HEK293T (cell line): ENCODE measurements around the gene CAPN15.
"Not testable (repeated sequence)": the region's sequence is repeated elsewhere in the genome, so short reads cannot be mapped to it uniquely, and the experiment has no call there.

Experiments used
- CTCF ChIA-PET: fragments of 350-600 bp; formaldehyde crosslinking; extraction: SDS; loops from one replicate; lab custom pipeline; 2021; ENCODE audit warnings: antibody characterized with exemption, inconsistent platforms; lab: Yijun Ruan, JAX
- POLR2A ChIA-PET: fragments of 350-600 bp; formaldehyde crosslinking; extraction: SDS; loops from one replicate; lab custom pipeline; 2020; ENCODE audit warnings: antibody characterized with exemption, inconsistent platforms; lab: Yijun Ruan, JAX
- DNase-seq: peaks from one replicate; pipeline ENCODE4 v3.0.0; 2012; ENCODE audit warnings: mixed read lengths; ENCODE audit errors: extremely low spot score
- ARNT ChIP-seq: fragments of 450-650 bp; IDR thresholded peaks from 2 replicates; pipeline ENCODE4 v1.6.1; 2017; ENCODE audit warnings: mild to moderate bottlenecking
- BHLHE40 ChIP-seq: fragments of 450-650 bp; IDR thresholded peaks from 2 replicates; pipeline ENCODE4 v1.6.1; 2016; ENCODE audit warnings: mild to moderate bottlenecking, moderate library complexity, borderline replicate concordance
- CTBP1 ChIP-seq: fragments of 450-650 bp; IDR thresholded peaks from 2 replicates; pipeline ENCODE4 v1.6.1; 2016; ENCODE audit warnings: borderline replicate concordance
- ELF4 ChIP-seq: fragments of 450-650 bp; IDR thresholded peaks from 2 replicates; pipeline ENCODE4 v1.6.1; 2017; ENCODE audit warnings: antibody characterized with exemption
- FOXA1 ChIP-seq: fragments of 450-650 bp; IDR thresholded peaks from 2 replicates; pipeline ENCODE4 v1.6.1; 2016; ENCODE audit warnings: mild to moderate bottlenecking
- FOXK2 ChIP-seq: fragments of 450-650 bp; IDR thresholded peaks from 2 replicates; pipeline ENCODE4 v1.6.1; 2016; ENCODE audit warnings: mild to moderate bottlenecking
- FOXM1 ChIP-seq: fragments of 450-650 bp; IDR thresholded peaks from 2 replicates; pipeline ENCODE4 v1.6.1; 2017; ENCODE audit warnings: mild to moderate bottlenecking, borderline replicate concordance
- HDGF ChIP-seq: fragments of 450-650 bp; IDR thresholded peaks from 2 replicates; pipeline ENCODE4 v1.6.1; 2017; ENCODE audit warnings: antibody characterized with exemption, borderline replicate concordance
- L3MBTL2 ChIP-seq: fragments of 450-650 bp; conservative IDR thresholded peaks from 2 replicates; pipeline ENCODE4 v1.6.1; 2016; ENCODE audit warnings: mild to moderate bottlenecking
- LEF1 ChIP-seq: fragments of 450-650 bp; IDR thresholded peaks from 2 replicates; pipeline ENCODE4 v1.6.1; 2017; ENCODE audit warnings: mild to moderate bottlenecking, borderline replicate concordance
- NFRKB ChIP-seq: fragments of 450-650 bp; IDR thresholded peaks from 2 replicates; pipeline ENCODE4 v1.6.1; 2016; ENCODE audit warnings: mild to moderate bottlenecking, moderate library complexity
- PKNOX1 ChIP-seq: fragments of 450-650 bp; IDR thresholded peaks from 2 replicates; pipeline ENCODE4 v1.6.1; 2016
- SP1 ChIP-seq: fragments of 450-650 bp; IDR thresholded peaks from 2 replicates; pipeline ENCODE4 v1.6.1; 2017
- SUZ12 ChIP-seq: fragments of 450-650 bp; IDR thresholded peaks from 2 replicates; pipeline ENCODE4 v1.6.1; 2016; ENCODE audit warnings: mild to moderate bottlenecking
- TARDBP ChIP-seq: fragments of 450-650 bp; IDR thresholded peaks from 2 replicates; pipeline ENCODE4 v1.6.1; 2016
- ZNF384 ChIP-seq: fragments of 450-650 bp; IDR thresholded peaks from 2 replicates; pipeline ENCODE4 v1.6.1; 2016

The CAPN15 gene

DNA sequence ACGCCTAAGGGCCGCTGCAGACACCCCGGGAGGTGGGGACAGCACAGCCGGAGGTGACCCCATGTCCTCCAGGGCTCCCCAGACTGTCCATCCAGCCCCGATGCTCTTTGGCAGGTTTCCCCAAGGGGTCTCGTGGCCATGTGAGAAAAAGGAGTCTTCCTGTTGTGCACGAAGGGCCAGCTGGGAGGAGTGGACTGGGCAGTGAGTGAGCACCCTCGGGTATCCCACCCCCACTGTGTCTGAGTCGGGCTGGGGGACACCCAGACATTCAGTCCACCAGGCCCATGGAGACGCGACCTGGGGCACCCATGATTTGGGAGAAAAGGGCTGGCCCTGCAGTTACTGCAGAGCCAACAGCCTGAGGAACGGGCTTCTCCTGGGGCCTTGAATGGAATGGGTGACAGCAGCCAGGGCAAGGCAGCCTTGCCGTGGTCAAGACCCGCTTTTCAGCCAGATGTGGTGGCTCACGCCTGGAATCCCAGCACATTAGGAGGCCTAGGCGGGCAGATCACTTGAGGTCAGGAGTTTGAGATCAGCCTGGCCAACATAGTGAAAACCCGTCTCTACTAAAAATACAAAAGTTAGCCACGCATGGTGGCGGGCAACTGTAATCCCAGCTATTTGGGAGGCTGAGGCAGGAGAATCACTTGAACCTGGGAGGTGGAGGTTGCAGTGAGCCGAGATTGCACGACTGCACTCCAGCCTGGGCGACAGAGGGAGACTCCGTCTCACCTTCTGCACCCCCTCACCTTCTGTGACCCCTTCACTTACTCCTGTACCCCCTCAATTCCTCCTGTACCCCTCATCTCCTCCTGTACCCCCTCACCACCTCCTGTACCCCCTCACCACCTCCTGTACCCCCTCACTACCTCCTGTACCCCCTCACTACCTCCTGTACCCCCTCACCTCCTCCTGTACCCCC lies 24.1 kb upstream of the CAPN15 start:
- ChIA-PET POLR2A (no interaction called here), CTCF (no interaction called here)
- DNase-seq: no peak
- TF ChIP-seq BHLHE40 (no peak), FOXA1 (no peak), CTBP1 (no peak), ZNF384 (no peak), NFRKB (no peak), ARNT (no peak), TARDBP (no peak), LEF1 (no peak), FOXM1 (no peak), SUZ12 (no peak), SP1 (no peak), FOXK2 (no peak), PKNOX1 (no peak)

DNA sequence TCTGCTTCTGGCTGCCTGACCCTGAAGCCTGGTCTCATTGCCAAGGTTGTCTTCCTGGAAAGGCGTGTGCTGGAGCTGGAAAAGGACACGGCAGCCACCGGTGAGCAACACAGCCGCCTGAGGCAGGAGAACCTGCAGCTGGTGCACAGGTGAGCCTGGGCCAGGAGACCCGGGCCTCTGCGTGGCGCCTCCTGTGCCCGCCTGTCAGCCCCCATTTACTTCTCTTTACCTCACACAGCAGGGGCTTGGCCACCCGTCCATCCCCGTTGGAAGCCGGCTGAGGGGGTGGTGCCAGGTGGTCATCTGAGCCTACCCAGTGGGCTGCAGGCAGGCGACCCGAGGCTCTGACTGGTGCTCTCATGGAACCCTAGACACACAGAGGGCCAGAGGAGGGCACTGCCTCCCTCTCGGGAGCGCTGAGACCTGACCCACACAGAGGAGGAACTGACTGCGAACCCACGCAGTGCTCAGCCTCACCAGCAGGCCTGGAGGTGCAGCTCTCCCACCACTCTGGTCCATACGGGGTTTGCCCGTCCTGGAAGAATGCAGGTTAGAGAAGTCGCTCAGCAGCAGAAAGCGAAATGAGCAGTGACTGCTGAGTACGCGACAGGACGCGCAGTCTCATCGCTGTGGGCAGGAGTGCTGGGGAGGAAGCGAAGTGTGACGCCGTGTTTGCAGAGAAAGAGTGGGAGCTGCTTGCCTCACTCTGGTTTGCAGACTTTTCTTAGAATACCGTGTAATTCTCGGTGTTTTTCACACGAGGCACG lies 21.9 kb upstream of the CAPN15 start:
- POLR2A ChIA-PET: no interaction called here
- CTCF ChIA-PET: no interaction called here
- TF ChIP-seq SP1 (no peak), NFRKB (no peak), LEF1 (no peak), ARNT (no peak), TARDBP (no peak), ZNF384 (no peak), SUZ12 (no peak), FOXA1 (no peak), PKNOX1 (no peak), BHLHE40 (no peak), FOXK2 (no peak), L3MBTL2 (no peak), HDGF (no peak), FOXM1 (no peak), ELF4 (no peak), CTBP1 (no peak)
- DNase-seq: no peak

DNA sequence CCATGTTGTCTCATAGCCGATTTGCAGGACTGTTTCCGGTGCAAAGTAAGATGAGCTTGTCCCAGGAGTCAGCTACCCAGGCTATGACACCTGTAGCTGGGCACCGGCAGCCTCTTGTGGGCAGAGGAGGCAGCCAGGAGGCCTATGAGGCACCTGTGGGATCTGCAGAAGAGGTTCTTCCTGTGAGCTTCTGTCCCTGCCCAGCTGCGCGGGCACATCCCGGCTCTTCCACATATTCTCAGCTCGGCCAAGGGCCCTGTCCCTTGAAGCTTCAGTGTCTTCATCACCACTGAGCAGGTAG lies 21.3 kb upstream of the CAPN15 start:
- DNase-seq: no peak
- POLR2A ChIA-PET: no interaction called here
- CTCF ChIA-PET: no interaction called here
- no peak for TF ChIP-seq CTBP1
- no peak for TF ChIP-seq FOXM1
- no peak for TF ChIP-seq ARNT
- TF ChIP-seq FOXA1: no peak
- no peak for TF ChIP-seq LEF1
- TF ChIP-seq HDGF: no peak
- no peak for TF ChIP-seq L3MBTL2
- no peak for TF ChIP-seq TARDBP
- TF ChIP-seq SP1: no peak
- no peak for TF ChIP-seq PKNOX1
- no peak for TF ChIP-seq ZNF384
- no peak for TF ChIP-seq FOXK2
- no peak for TF ChIP-seq NFRKB
- no peak for TF ChIP-seq BHLHE40
- TF ChIP-seq SUZ12: no peak
- no peak for TF ChIP-seq ELF4

DNA sequence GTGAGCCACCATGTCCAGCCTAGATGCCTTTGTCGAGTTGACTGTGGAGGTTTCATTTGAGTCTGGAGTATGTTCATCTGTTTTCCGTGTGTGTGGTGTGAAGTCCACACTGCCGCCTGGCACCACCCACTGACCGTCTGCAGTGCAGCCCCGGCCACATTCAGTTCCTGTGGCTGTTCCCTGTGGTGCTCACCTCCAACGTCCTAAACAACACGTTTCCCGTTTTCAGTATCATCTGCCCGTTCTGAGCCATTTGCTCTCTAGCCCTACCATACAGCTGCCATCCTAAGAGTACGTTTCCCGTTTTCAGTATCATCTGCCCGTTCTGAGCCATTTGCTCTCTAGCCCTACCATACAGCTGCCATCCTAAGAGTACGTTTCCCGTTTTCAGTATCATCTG lies 20.0 kb upstream of the CAPN15 start:
- DNase-seq, POLR2A ChIA-PET, CTCF ChIA-PET: not testable (repeated sequence)

GRCh38 chr16:507996-508395 lies 19.5 kb upstream of the CAPN15 start:
- ChIA-PET CTCF (no interaction called here), POLR2A (no interaction called here)
- DNase-seq: no peak
- no peak for TF ChIP-seq ARNT
- no peak for TF ChIP-seq CTBP1
- TF ChIP-seq LEF1: no peak
- TF ChIP-seq SP1: no peak
- TF ChIP-seq FOXA1: no peak
- TF ChIP-seq FOXK2: no peak
- TF ChIP-seq ELF4: no peak
- TF ChIP-seq PKNOX1: no peak
- TF ChIP-seq ZNF384: no peak
- TF ChIP-seq TARDBP: no peak
- no peak for TF ChIP-seq BHLHE40
